IPS-NIHi11 (cell line): ENCODE measurements around the gene PPP6R1.

Source experiments
- DNase-seq: peaks from one replicate; pipeline ENCODE4 v3.0.0; 2012; ENCODE audit warnings: mixed read lengths, low spot score

Gene PPP6R1

GRCh38 chr19:55259540-55260210, 858 bp upstream of the PPP6R1 start:
- no peak for DNase-seq

GRCh38 chr19:55258476-55258827, 365 bp downstream of the PPP6R1 start:
- DNase-seq, result peak; percentile 53

GRCh38 chr19:55257461-55258420, 1.1 kb downstream of the PPP6R1 start:
- DNase-seq, result peak; percentile 47

- DNase-seq, result no peak
Measured at GRCh38 chr19:55256562-55257460, 2.0 kb downstream of the PPP6R1 start.

GRCh38 chr19:55255618-55256423, 3.0 kb downstream of the PPP6R1 start:
- DNase-seq, result no peak

GRCh38 chr19:55254625-55254977, 4.2 kb downstream of the PPP6R1 start:
- no peak for DNase-seq

GRCh38 chr19:55253842-55254624, 4.8 kb downstream of the PPP6R1 start:
- no peak for DNase-seq

GRCh38 chr19:55252760-55253663, 5.8 kb downstream of the PPP6R1 start:
- DNase-seq, result no peak

- no peak for DNase-seq
Measured at GRCh38 chr19:55251341-55252081, 7.3 kb downstream of the PPP6R1 start.

- no peak for DNase-seq
Measured at GRCh38 chr19:55250262-55251036, 8.4 kb downstream of the PPP6R1 start.

GRCh38 chr19:55249841-55250240, 9.0 kb downstream of the PPP6R1 start:
- no peak for DNase-seq

GRCh38 chr19:55248704-55249103, 10.1 kb downstream of the PPP6R1 start:
- DNase-seq, result no peak

- no peak for DNase-seq
Measured at GRCh38 chr19:55248166-55248675, 10.6 kb downstream of the PPP6R1 start.

- no peak for DNase-seq
Measured at GRCh38 chr19:55247621-55248099, 11.2 kb downstream of the PPP6R1 start.

GRCh38 chr19:55246462-55247451, 12.1 kb downstream of the PPP6R1 start:
- no peak for DNase-seq

- no peak for DNase-seq
Measured at GRCh38 chr19:55245236-55245904, 13.4 kb downstream of the PPP6R1 start.
